Right lobe of liver (tissue), 4 donors: ENCODE measurements around the gene NDUFA3.

Experiments used
- CTCF ChIP-seq, 4 donors: fragments of 200-600 bp in 3 of 4; fragments of 450-650 bp in 1 of 4; IDR thresholded peaks; one replicate each; pipeline versions ENCODE4 v1.5.1 to v1.8.0; 2016 to 2022; ENCODE audit warnings: antibody characterized with exemption in 4 of 4, mild to moderate bottlenecking in 2 of 4
- POLR2A ChIP-seq: fragments of 450-650 bp; IDR thresholded peaks from one replicate; pipeline ENCODE4 v1.6.1; 2017; ENCODE audit warnings: antibody characterized with exemption, mild to moderate bottlenecking
- donor health status: DM: no; HTN: no; CAD: no.
- donor health status: DM: no; HTN: no; CAD: no.
- donor health status: DM: no; HTN: yes; CAD: no.

- TF ChIP-seq CTCF (IDR thresholded peaks at IDR 0.05) (no peak), POLR2A (no peak)
Measured at GRCh38 chr19:54151362-54152035, 48.8 kb downstream of the NDUFA3 start.
